Fibroblast of lung (primary cell): ENCODE results near the gene APOBEC2.

Source experiments
- CTCF ChIP-seq, 2 donors: IDR thresholded peaks in 1 of 2; conservative IDR thresholded peaks in 1 of 2; 1 replicate in 1 of 2; 2 replicates in 1 of 2; pipeline ENCODE4 v1.5.1; 2011 to 2012; ENCODE audit warnings: low read length in 2 of 2, control low read depth in 1 of 2, inconsistent platforms in 1 of 2, low read depth in 1 of 2, mild to moderate bottlenecking in 1 of 2
- EZH2 ChIP-seq: IDR thresholded peaks from 2 replicates; pipeline ENCODE4 v1.5.1; 2012; ENCODE audit warnings: low read length, control low read depth, mild to moderate bottlenecking; ENCODE audit errors: missing control alignments

- TF ChIP-seq CTCF (conservative IDR thresholded peaks at IDR 0.05 in 1 of 2, IDR thresholded peaks at IDR 0.05 in 1 of 2; ENCODE audit: low read depth in 1 of 2, low read length in 2 of 2) (no peak), EZH2 (no peak)
Observed at GRCh38 chr6:41049955-41050354, 3.0 kb upstream of the APOBEC2 start.
